Keratinocyte (primary cell): ENCODE results near the gene SHISA9. TPM values are rescaled to one million over a fixed set of nuclear protein-coding genes. Genes with fewer than 3 reads are reported as not detected.

ENCODE experiments used
- DNase-seq: peaks from one replicate; pipeline ENCODE4 v3.0.0-alpha.2; 2011; ENCODE audit warnings: low read depth, missing footprints, low spot score
- FAIRE-seq: peaks from 2 replicates; lab custom pipeline; 2011; peaks lifted over from hg19 to GRCh38; lab: Jason Lieb, UNC
- H2AFZ ChIP-seq: 2 replicates; pipeline ENCODE4 v1.6.0; 2012; ENCODE audit warnings: low read length, control low read depth, inconsistent platforms; ENCODE audit not compliant: control insufficient read depth
- H3K27ac ChIP-seq: 2 replicates; pipeline ENCODE4 v1.5.1; 2011; ENCODE audit warnings: low read length; ENCODE audit not compliant: control insufficient read depth, insufficient read depth
- H3K27me3 ChIP-seq: 3 replicates; pipeline ENCODE4 v1.6.0; 2011; ENCODE audit warnings: low read length; ENCODE audit not compliant: control insufficient read depth, insufficient read depth; ENCODE audit errors: extremely low read depth
- H3K36me3 ChIP-seq, 2 experiments: 2 replicates in 1 of 2; 3 replicates in 1 of 2; pipeline ENCODE4 v1.5.1; 2011; ENCODE audit warnings: low read length in 2 of 2, mild to moderate bottlenecking in 1 of 2; ENCODE audit not compliant: control insufficient read depth in 2 of 2, insufficient read depth in 2 of 2; ENCODE audit errors: extremely low read depth in 1 of 2
- H3K4me1 ChIP-seq: 3 replicates; pipeline ENCODE4 v1.5.1; 2011; ENCODE audit warnings: low read length; ENCODE audit not compliant: control insufficient read depth, insufficient read depth; ENCODE audit errors: extremely low read depth
- H3K4me2 ChIP-seq: 3 replicates; pipeline ENCODE4 v1.6.0; 2011; ENCODE audit warnings: low read depth, low read length; ENCODE audit not compliant: control insufficient read depth, insufficient read depth; ENCODE audit errors: extremely low read depth
- H3K4me3 ChIP-seq, 3 experiments: fragments of 200-600 bp in 1 of 3; sonication (generic) in 1 of 3; 2 replicates in 2 of 3; 3 replicates in 1 of 3; pipeline ENCODE4 v1.5.1; 2011 to 2016; ENCODE audit warnings: low read length in 3 of 3, mild to moderate bottlenecking in 3 of 3, control low read depth in 2 of 3, inconsistent platforms in 1 of 3, low read depth in 1 of 3, mixed read lengths in 1 of 3, mixed run types in 1 of 3, moderate library complexity in 1 of 3; ENCODE audit not compliant: control insufficient read depth in 2 of 3, insufficient read depth in 2 of 3; ENCODE audit errors: extremely low read depth in 1 of 3
- H3K79me2 ChIP-seq: 2 replicates; pipeline ENCODE4 v1.6.0; 2012; ENCODE audit warnings: low read length; ENCODE audit not compliant: control insufficient read depth, insufficient read depth
- H3K9ac ChIP-seq: 3 replicates; pipeline ENCODE4 v1.6.0; 2011; ENCODE audit warnings: low read length; ENCODE audit not compliant: control insufficient read depth, insufficient read depth; ENCODE audit errors: extremely low read depth
- H3K9me1 ChIP-seq: 3 replicates; pipeline ENCODE4 v1.6.0; 2011; ENCODE audit warnings: low read length; ENCODE audit not compliant: control insufficient read depth, insufficient read depth; ENCODE audit errors: extremely low read depth
- H3K9me3 ChIP-seq: 2 replicates; pipeline ENCODE4 v1.5.1; 2012; ENCODE audit warnings: low read depth, low read length; ENCODE audit not compliant: control insufficient read depth
- H4K20me1 ChIP-seq: 3 replicates; pipeline ENCODE4 v1.6.0; 2011; ENCODE audit warnings: low read length; ENCODE audit not compliant: control insufficient read depth, insufficient read depth; ENCODE audit errors: extremely low read depth
- EZH2 ChIP-seq: IDR thresholded peaks from one replicate; pipeline ENCODE4 v1.6.1; 2012; ENCODE audit warnings: inconsistent platforms, mild to moderate bottlenecking, low read length, moderate library complexity
- dilution Hi-C: fragments of 300-500 bp; cut with MboI; formaldehyde crosslinking; loops from one replicate; pipeline ENCODE4 v1.7.0; 2020; ENCODE audit warnings: low sequenced_read_pairs; ENCODE audit not compliant: extremely low pct_ligation_motif_present
- polyA plus RNA-seq, 5 experiments: library from polyadenylated mRNA; depleted of rRNA in 3 of 5; stranded (reverse) in 3 of 5; stranded (forward) in 1 of 5; unstranded in 1 of 5; fragments of >200 nt; gene quantifications; 1 replicate in 1 of 5; 2 replicates in 3 of 5; 3 replicates in 1 of 5; pipeline versions ENCODE4 v1.2.1 to v1.2.3, GENCODE V29; 2011 to 2012; ENCODE audit warnings: missing spikeins in 2 of 5, low read depth in 1 of 5, low replicate concordance in 1 of 5
- TF ChIP-seq, protein P1 (sequence below), 3 experiments: IDR thresholded peaks in 1 of 3; conservative IDR thresholded peaks in 1 of 3; optimal IDR thresholded peaks in 1 of 3; 2 replicates in 2 of 3; 3 replicates in 1 of 3; pipeline versions ENCODE3 to v1.5.1; 2011; ENCODE audit warnings: low read length in 3 of 3, mild to moderate bottlenecking in 3 of 3, moderate library complexity in 2 of 3, control low read depth in 1 of 3, inconsistent platforms in 1 of 3; ENCODE audit not compliant: insufficient read depth in 2 of 3; ENCODE audit errors: extremely low read depth in 1 of 3

SHISA9 gene
- polyA plus RNA-seq, 1 donor (not counting 4 experiments of a cell fraction or from before 2014, with no cell fraction given): 0.28 TPM

DNA sequence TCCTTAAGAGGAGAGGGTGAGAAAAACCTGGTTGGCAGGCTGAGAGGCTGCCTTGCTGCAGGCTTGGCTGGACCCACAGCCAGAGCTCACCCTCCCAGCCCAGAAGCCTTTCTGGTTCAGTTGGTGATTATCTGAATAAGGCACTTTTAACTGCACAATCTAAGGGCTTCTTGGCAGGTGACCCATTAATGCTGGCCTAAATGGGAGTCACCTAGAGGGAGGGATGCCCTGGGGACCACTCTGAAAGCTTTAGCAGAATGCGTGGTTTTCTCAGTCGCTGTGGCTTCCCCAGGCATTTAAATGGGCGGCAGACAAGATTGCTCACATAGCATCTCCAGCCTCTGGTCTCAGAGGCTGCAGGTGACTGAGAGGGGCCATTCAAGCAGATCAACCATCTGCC, 33.2 kb upstream of the SHISA9 start:
- Histone ChIP-seq H2AFZ (no peak overlapping the region), H3K4me2 (no peak overlapping the region), H3K4me1 (no peaks in the 10 kb centered on the region), H4K20me1 (no peaks in the 10 kb centered on the region), H3K9me1 (no peaks in the 10 kb centered on the region), H3K79me2 (no peaks in the 10 kb centered on the region), H3K9me3 (no peaks in the 10 kb centered on the region), H3K27ac (no peak overlapping the region), H3K36me3 (no peaks in the 10 kb centered on the region), H3K27me3 (no peaks in the 10 kb centered on the region), H3K4me3 (no peak overlapping the region), H3K9ac (no peak overlapping the region)
- FAIRE-seq (no peak), DNase-seq (no peak)
- dilution Hi-C loops: no loop called here
- no peak for TF ChIP-seq EZH2
- TF ChIP-seq, protein P1, sequence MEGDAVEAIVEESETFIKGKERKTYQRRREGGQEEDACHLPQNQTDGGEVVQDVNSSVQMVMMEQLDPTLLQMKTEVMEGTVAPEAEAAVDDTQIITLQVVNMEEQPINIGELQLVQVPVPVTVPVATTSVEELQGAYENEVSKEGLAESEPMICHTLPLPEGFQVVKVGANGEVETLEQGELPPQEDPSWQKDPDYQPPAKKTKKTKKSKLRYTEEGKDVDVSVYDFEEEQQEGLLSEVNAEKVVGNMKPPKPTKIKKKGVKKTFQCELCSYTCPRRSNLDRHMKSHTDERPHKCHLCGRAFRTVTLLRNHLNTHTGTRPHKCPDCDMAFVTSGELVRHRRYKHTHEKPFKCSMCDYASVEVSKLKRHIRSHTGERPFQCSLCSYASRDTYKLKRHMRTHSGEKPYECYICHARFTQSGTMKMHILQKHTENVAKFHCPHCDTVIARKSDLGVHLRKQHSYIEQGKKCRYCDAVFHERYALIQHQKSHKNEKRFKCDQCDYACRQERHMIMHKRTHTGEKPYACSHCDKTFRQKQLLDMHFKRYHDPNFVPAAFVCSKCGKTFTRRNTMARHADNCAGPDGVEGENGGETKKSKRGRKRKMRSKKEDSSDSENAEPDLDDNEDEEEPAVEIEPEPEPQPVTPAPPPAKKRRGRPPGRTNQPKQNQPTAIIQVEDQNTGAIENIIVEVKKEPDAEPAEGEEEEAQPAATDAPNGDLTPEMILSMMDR (optimal IDR thresholded peaks at IDR 0.05 in 1 of 3, IDR thresholded peaks at IDR 0.05 in 1 of 3, conservative IDR thresholded peaks at IDR 0.05 in 1 of 3; ENCODE audit: extremely low read depth in 1 of 3, insufficient read depth in 2 of 3, low read length in 3 of 3): no peak

DNA sequence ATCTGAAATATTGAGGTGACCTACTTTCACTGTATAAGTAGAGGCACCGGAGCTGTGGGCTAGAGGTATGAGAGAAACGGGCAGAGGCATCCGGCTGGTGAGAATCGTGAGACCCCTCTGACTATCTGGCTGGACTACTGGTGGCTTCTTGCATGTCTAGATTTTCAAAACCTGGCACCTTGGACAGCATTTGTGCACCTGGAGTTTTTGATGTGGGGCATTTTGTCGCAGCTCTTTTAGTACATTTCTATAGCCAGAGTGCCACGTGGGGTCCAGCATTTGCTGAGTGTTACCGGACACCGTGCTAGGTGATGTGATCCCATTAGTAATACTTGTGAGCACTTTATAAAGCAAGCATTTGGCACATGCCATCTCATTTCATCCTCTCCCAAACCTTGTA, 32.6 kb upstream of the SHISA9 start:
- dilution Hi-C loops: no loop called here
- H4K20me1 ChIP-seq: no peaks in the 10 kb centered on the region
- H2AFZ ChIP-seq: no peak overlapping the region
- no peaks in the 10 kb centered on the region for H3K36me3 ChIP-seq
- DNase-seq (no peak), FAIRE-seq (no peak)
- H3K9me1 ChIP-seq: no peaks in the 10 kb centered on the region
- no peak overlapping the region for H3K9ac ChIP-seq
- no peak overlapping the region for H3K27ac ChIP-seq
- H3K27me3 ChIP-seq: no peaks in the 10 kb centered on the region
- no peaks in the 10 kb centered on the region for H3K9me3 ChIP-seq
- no peak overlapping the region for H3K4me3 ChIP-seq
- no peak overlapping the region for H3K4me2 ChIP-seq
- H3K79me2 ChIP-seq: no peaks in the 10 kb centered on the region
- TF ChIP-seq, protein P1 (optimal IDR thresholded peaks at IDR 0.05 in 1 of 3, IDR thresholded peaks at IDR 0.05 in 1 of 3, conservative IDR thresholded peaks at IDR 0.05 in 1 of 3; ENCODE audit: extremely low read depth in 1 of 3, insufficient read depth in 2 of 3, low read length in 3 of 3): no peak
- TF ChIP-seq EZH2: no peak
- no peaks in the 10 kb centered on the region for H3K4me1 ChIP-seq
